HG03103 (cell line): ENCODE measurements around the gene C17orf67.

Experiments used
- ATAC-seq: cut with Tn5 transposase; IDR thresholded peaks from one replicate; pipeline ENCODE4 v1.9.1; 2021; ENCODE audit warnings: low read depth; ENCODE audit not compliant: unreplicated experiment

The C17orf67 gene

GRCh38 chr17:56809820-56810179 lies 23.9 kb downstream of the C17orf67 start:
- no peak for ATAC-seq

GRCh38 chr17:56809106-56809819 lies 24.5 kb downstream of the C17orf67 start:
- no peak for ATAC-seq

GRCh38 chr17:56808503-56808902 lies 25.2 kb downstream of the C17orf67 start:
- no peak for ATAC-seq

GRCh38 chr17:56807723-56808122 lies 26.0 kb downstream of the C17orf67 start:
- no peak for ATAC-seq

GRCh38 chr17:56806949-56807348 lies 26.8 kb downstream of the C17orf67 start:
- no peak for ATAC-seq

GRCh38 chr17:56804454-56804853 lies 29.3 kb downstream of the C17orf67 start:
- no peak for ATAC-seq

- no peak for ATAC-seq
Measured at GRCh38 chr17:56803071-56803470, 30.6 kb downstream of the C17orf67 start.

- no peak for ATAC-seq
Measured at GRCh38 chr17:56801459-56802178, 32.1 kb downstream of the C17orf67 start.

GRCh38 chr17:56798916-56799315 lies 34.8 kb downstream of the C17orf67 start:
- no peak for ATAC-seq

- ATAC-seq, result no peak
Measured at GRCh38 chr17:56796536-56796935, 37.2 kb downstream of the C17orf67 start.

GRCh38 chr17:56795221-56795865 lies 38.4 kb downstream of the C17orf67 start:
- no peak for ATAC-seq

GRCh38 chr17:56793957-56794356 lies 39.8 kb downstream of the C17orf67 start:
- ATAC-seq, result no peak

GRCh38 chr17:56793531-56793930 lies 40.2 kb downstream of the C17orf67 start:
- no peak for ATAC-seq

GRCh38 chr17:56792267-56792666 lies 41.5 kb downstream of the C17orf67 start:
- ATAC-seq, result no peak

- peak; percentile 77 for ATAC-seq
Measured at GRCh38 chr17:56786989-56787482, 46.7 kb downstream of the C17orf67 start.

GRCh38 chr17:56785997-56786680 lies 47.6 kb downstream of the C17orf67 start:
- no peak for ATAC-seq

GRCh38 chr17:56785405-56785804 lies 48.3 kb downstream of the C17orf67 start:
- no peak for ATAC-seq

GRCh38 chr17:56782338-56782737 lies 51.4 kb downstream of the C17orf67 start:
- no peak for ATAC-seq

GRCh38 chr17:56781906-56782305 lies 51.8 kb downstream of the C17orf67 start:
- no peak for ATAC-seq

GRCh38 chr17:56779898-56780777 lies 53.6 kb downstream of the C17orf67 start:
- peak; percentile 96 for ATAC-seq
